NCI-H1417 (cell line): ENCODE results near the gene MCRIP2.

Experiments
- DNase-seq, 3 experiments: peaks; one replicate each; lab custom pipeline; 2025; lab: John Stamatoyannopoulos, UW

Gene MCRIP2

DNA sequence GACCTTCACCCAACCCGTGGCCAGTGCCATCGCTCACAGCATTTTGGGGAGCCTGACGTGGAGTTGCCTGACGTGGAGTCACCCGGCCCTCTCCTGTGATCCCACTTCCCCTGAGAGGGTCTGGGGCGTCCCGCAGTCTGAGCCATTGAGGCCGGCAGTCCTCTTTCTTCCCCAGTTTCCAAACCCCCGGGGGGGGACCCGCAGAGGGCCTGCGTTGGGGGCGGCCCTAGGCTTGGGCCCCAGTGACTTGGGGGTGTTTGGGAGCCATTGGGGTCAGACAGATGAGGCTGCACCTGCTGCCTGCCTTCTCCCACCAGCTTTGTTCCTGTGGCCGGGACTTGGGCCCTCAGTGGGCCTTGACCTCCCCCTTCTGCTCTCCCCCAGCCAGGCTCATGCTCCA lies 28.0 kb downstream of the MCRIP2 start:
- DNase-seq, result no peak

- no peak for DNase-seq
Measured at GRCh38 chr16:670485-671352, 29.1 kb downstream of the MCRIP2 start.

GRCh38 chr16:671353-672131 lies 29.9 kb downstream of the MCRIP2 start:
- DNase-seq, result no peak

DNA sequence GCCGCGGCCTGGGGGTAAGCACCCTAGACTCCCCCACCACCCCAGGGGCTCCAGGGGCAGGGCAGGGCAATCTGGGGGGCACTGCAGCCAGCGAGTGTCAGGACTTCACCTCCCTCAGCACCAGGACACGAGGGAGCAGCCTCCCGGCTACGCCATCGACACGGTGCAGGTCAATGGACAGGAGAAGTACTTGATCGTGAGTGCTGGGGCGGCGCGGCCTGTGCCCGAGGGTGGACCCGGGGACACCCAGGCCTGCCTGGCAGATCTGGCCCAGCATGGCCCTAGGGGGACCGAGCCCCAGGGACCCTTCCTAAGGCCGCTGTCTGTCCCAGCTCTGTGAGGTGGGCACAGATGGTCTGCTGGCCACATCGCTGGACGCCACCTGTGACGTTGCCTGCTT lies 30.7 kb downstream of the MCRIP2 start:
- DNase-seq, result no peak

- no peak for DNase-seq
Measured at GRCh38 chr16:672851-673250, 31.2 kb downstream of the MCRIP2 start.

DNA sequence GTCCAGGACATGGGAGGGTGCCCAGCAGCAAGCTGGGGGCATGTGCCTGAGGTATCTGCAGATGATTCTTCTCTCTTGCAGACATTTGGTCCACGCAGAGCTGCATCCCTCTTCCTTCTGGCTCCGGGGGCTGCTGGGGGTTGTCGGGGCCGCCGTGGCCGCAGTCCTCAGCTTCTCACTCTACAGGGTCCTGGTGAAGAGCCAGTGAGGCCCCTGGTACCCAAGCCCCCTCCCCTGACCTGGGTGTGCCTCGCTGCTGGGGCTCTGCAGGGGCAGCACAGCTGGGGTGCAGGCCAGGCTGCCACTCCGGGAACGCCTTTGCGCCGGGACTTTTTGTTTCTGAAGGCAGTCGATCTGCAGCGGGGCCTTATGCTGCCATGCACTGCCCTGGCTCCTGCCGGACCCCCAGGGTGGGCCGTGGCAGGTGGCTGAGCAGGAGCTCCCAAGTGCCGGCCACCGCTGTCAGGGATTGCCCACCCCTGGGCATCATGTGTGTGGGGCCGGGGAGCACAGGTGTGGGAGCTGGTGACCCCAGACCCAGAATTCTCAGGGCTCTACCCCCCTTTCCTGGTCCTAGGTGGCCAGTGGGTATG lies 31.9 kb downstream of the MCRIP2 start:
- DNase-seq, result no peak

GRCh38 chr16:674214-674881 lies 32.7 kb downstream of the MCRIP2 start:
- no peak for DNase-seq

- DNase-seq, result no peak
Measured at GRCh38 chr16:674968-675883, 33.6 kb downstream of the MCRIP2 start, which contains the start of gene RHBDL1. RHBDL1 (plus strand) TSS chr16:675671; CDS start chr16:675791, 120 bp downstream.

GRCh38 chr16:675884-676564 lies 34.4 kb downstream of the MCRIP2 start:
- no peak for DNase-seq

DNA sequence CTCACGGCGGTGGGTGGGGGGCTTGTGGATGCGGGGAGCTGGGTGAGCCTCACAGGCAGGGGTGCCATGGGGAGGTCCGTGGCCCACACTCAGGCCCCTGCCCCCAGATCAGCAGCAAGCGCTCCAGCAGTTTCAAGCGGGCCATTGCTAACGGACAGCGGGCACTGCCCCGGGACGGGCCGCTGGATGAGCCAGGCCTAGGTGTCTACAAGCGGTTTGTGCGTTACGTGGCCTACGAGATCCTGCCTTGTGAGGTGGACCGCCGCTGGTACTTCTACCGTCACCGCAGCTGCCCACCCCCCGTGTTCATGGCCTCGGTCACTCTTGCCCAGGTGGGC lies 34.9 kb downstream of the MCRIP2 start:
- DNase-seq, result peak in 1 of 3 experiments; percentile 46

DNA sequence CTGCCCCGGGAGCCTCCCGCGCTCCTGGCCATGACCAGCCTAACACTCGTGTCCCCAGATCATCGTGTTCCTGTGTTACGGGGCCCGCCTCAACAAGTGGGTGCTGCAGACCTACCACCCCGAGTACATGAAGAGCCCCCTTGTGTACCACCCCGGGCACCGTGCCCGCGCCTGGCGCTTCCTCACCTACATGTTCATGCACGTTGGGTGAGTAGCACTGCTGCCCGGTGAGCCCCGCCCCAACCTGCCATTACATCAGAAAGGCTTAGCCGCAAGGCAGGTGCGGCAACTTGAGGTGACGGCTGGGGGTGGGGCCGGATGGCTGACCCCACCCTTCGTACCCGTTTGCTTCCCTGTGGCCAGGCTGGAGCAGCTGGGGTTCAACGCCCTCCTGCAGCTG lies 35.3 kb downstream of the MCRIP2 start:
- peak; percentile 87 to 94 (median 89) for DNase-seq

DNA sequence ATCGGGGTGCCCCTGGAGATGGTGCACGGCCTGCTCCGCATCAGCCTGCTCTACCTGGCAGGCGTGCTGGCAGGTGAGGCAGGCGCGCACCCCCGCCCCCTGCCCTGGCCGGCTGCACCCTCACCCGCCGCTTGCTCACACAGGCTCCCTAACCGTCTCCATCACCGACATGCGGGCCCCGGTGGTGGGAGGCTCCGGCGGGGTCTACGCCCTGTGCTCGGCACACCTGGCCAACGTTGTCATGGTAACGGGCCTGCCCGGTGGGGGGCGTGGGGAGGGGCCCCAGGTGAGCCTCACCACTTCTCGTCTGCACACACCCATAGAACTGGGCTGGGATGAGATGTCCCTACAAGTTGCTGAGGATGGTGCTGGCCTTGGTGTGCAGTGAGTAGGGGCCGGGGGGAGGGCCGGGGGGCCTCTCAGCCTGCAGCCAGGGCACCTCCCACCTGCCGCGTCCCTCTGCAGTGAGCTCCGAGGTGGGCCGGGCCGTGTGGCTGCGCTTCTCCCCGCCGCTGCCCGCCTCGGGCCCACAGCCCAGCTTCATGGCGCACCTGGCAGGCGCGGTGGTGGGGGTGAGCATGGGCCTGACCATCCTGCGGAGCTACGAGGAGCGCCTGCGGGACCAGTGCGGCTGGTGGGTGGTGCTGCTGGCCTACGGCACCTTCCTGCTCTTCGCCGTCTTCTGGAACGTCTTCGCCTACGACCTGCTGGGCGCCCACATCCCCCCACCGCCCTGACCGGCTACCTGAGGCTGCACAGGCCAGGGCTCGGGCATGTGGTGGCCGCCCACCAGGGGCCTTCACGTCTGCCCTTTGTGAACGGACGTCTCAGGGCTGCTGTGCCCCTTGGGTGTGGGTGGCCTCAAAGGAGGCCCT lies 35.9 kb downstream of the MCRIP2 start:
- DNase-seq, result peak; percentile 83 to 89 (median 87)

DNA sequence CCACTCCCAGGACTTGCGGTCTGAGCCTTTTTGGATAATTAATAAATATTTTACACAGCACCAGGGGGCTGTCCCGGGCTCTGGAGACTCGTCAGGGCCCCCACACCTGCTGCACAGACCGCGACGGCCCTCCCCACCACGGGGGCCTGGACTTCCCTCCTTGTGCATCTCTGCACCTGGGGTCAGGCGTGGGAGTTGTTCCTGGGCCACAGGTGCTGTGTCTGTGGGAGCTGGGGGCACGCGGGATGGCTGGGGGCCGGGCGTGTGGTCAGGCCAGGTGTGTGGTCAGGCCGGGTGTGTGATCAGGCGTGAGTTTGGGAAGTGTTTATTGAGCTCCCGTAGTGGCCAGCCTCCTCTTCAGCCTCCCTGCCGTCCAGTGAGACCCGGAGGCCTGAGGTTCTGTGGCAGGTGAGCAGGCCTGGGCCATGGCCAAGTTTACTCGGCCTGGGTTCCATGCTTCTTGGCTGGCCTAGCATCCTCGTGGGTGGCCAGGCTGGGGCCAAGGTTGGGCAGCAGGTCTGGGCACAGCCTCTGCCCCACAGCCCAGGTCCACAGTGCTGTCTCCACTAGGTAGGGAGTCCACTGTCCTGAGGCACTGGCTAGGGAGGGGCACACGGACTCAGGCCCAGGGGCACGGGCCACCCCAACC lies 36.7 kb downstream of the MCRIP2 start:
- no peak for DNase-seq

DNA sequence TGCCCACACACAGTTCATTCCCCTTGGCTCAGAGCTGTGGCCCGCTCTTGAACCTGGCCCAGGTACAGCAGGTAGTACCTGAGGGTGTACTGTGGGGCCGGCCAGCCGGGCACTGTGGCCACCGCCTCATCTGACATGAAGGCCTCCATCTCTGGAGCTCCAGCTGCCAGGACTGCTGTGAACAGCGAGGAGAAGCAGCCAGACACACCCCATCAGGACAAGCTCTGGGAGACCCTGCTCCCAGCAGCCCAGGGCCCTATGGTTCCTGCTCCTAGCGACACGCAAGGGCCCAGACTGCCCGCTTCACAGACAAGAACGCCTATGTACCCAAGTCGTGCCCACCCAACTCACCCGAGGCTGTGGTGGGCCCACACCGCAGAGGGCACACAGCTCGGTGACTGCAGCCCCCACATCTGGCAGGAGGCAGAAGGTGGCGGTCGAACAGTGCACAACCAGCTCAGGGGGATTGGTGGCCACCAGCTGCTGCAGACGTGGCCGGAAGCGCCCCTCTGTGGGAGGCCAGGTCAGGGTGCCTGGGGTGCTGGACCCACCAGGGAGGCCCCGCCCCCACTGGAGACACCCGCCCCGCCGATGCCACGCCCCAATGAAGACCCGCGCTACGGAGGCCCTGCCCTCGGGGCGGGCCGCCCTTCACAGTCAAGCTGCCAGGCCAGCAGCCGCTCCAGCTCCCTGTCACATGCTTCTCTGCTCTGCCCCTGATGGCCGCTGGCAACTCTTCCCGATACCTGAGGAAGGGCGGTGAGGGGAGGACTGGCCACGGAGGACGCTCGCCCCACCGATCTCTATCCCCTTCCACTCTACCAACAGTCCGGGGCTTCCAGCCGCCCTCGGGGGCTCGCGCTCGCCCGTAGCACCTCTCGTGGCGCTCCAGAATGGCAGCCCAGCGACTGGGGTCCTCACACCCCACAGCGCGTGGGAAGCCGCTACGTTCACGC lies 37.5 kb downstream of the MCRIP2 start:
- DNase-seq, result peak; percentile 78 to 86 (median 80)

DNA sequence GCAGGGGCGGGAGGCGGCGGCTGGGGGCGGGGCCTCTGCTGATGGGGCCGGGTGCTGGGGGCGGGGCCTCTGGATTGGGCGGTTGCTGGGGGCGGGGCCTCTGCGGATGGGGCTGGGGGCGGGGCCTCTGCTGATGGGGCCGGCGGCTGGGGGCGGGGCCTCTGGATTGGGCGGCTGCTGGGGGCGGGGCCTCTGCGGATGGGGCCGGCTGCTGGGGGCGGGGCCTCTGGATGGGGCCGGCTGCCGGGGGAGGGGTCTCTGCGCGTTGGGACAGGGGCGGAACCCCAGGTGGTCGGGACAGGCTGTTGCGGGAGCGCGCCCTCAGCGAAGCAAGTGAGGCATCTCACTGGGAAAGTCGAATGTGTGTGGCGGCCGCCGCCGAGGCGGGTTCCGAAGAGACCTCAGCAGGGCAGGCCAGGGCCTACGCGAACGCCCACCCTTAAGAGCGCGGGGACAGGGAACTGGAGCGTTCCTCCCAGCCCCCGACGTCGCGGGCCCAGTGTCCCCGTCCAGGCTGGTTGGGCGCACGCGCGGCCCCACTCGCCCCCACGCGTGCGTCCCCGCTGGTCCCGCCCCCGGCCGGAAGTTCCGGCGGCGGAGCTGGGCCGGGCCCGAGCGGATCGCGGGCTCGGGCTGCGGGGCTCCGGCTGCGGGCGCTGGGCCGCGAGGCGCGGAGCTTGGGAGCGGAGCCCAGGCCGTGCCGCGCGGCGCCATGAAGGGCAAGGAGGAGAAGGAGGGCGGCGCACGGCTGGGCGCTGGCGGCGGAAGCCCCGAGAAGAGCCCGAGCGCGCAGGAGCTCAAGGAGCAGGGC lies 38.4 kb downstream of the MCRIP2 start, which contains the start of gene STUB1:
Gene STUB1 (plus strand): TSS at position 597 of the 811 bp plus-strand sequence. CDS start 116 bp downstream, at position 713.
- peak; percentile 80 to 91 (median 90) for DNase-seq

- DNase-seq, result no peak
Measured at GRCh38 chr16:680625-680945, 39.0 kb downstream of the MCRIP2 start.
